Stimulated activated naive CD8-positive, alpha-beta T cell treated with anti-CD3 and anti-CD28 coated beads, Interleukin-15, amount 100 ng/mL, for 72 hours (primary cell): ENCODE measurements around the gene UBE2L3.
A peak's percentile ranks its signal among the peaks of the same experiment; 100 is the strongest.
"Not testable (repeated sequence)": the region's sequence is repeated elsewhere in the genome, so short reads cannot be mapped to it uniquely, and the experiment has no call there.

Experiments
- ATAC-seq: fragments of 150-1000 bp; cut with Tn5 transposase; 2 replicates; pipeline ENCODE4 v1.10.0; 2021; ENCODE audit warnings: mild to moderate bottlenecking, moderate library complexity
- DNase-seq, 2 donors: peaks; one replicate each; pipeline ENCODE4 v3.0.0; 2021 to 2022
- H3K27ac Mint-ChIP-seq, 2 donors: one replicate each; pipeline ENCODE4 v1.8.0; 2022; ENCODE audit warnings: mild to moderate bottlenecking in 2 of 2, mixed read lengths in 2 of 2, moderate library complexity in 2 of 2
- H3K27me3 Mint-ChIP-seq: one replicate; pipeline ENCODE4 v1.8.0; 2022; ENCODE audit warnings: mixed read lengths
- H3K4me1 Mint-ChIP-seq: one replicate; pipeline ENCODE4 v1.8.0; 2022; ENCODE audit warnings: mild to moderate bottlenecking, mixed read lengths
- H3K4me3 Mint-ChIP-seq, 2 donors: one replicate each; pipeline ENCODE4 v1.8.0; 2022; ENCODE audit warnings: mild to moderate bottlenecking in 2 of 2, mixed read lengths in 2 of 2, moderate library complexity in 1 of 2
- H3K9me3 Mint-ChIP-seq, 2 donors: one replicate each; pipeline ENCODE4 v1.8.0; 2022; ENCODE audit warnings: mixed read lengths in 2 of 2

UBE2L3 gene

GRCh38 chr22:21568347-21569075, 997 bp downstream of the UBE2L3 start:
- peak; percentile 26 for ATAC-seq
- Mint-ChIP-seq H3K9me3 (no peaks in the 10 kb centered on the region), H3K4me3 (peak overlapping the region; percentile 78 to 88), H3K4me1 (peaks cover 59% of the 10 kb centered on the region), H3K27ac (peak overlapping the region; percentile 97 to 99), H3K27me3 (no peaks in the 10 kb centered on the region)
- DNase-seq = peak; percentile 16 to 39

GRCh38 chr22:21569076-21569427, 1.5 kb downstream of the UBE2L3 start:
- H3K27me3 Mint-ChIP-seq, H3K9me3 Mint-ChIP-seq, ATAC-seq, DNase-seq: not testable (repeated sequence)
- Mint-ChIP-seq H3K4me3 (peak overlapping the region; percentile 78 to 88), H3K4me1 (peaks cover 65% of the 10 kb centered on the region), H3K27ac (peak overlapping the region; percentile 97 to 99)

- DNase-seq = no peak
- H3K9me3 Mint-ChIP-seq = no peaks in the 10 kb centered on the region
- H3K4me3 Mint-ChIP-seq = peak overlapping the region; percentile 78 to 88
- peaks cover 70% of the 10 kb centered on the region for H3K4me1 Mint-ChIP-seq
- no peaks in the 10 kb centered on the region for H3K27me3 Mint-ChIP-seq
- ATAC-seq = no peak
- H3K27ac Mint-ChIP-seq = peak overlapping the region; percentile 91 to 96
Measured at GRCh38 chr22:21569459-21570170, 2.1 kb downstream of the UBE2L3 start.

- ATAC-seq = no peak
Measured at GRCh38 chr22:21570398-21570797, 2.9 kb downstream of the UBE2L3 start.

GRCh38 chr22:21571679-21572078, 4.2 kb downstream of the UBE2L3 start:
- no peaks in the 10 kb centered on the region for H3K27me3 Mint-ChIP-seq
- ATAC-seq (peak; percentile 66), DNase-seq (no peak)
- peaks cover 72% of the 10 kb centered on the region for H3K4me1 Mint-ChIP-seq
- H3K27ac Mint-ChIP-seq = peak overlapping the region; percentile 63 to 96
- no peaks in the 10 kb centered on the region for H3K9me3 Mint-ChIP-seq
- H3K4me3 Mint-ChIP-seq = peak overlapping the region; percentile 11 to 88

More at GRCh38 chr22:21570398-21570797, 2.9 kb downstream of the UBE2L3 start:
- peak overlapping the region; percentile 78 to 88 for H3K4me3 Mint-ChIP-seq
- peak overlapping the region in 1 of 2 donors; percentile 96 for H3K27ac Mint-ChIP-seq
- H3K9me3 Mint-ChIP-seq = no peaks in the 10 kb centered on the region
- H3K27me3 Mint-ChIP-seq = no peaks in the 10 kb centered on the region
- no peak for DNase-seq
- H3K4me1 Mint-ChIP-seq = peaks cover 74% of the 10 kb centered on the region

GRCh38 chr22:21573293-21573734, 5.8 kb downstream of the UBE2L3 start:
- Mint-ChIP-seq H3K27me3 (no peaks in the 10 kb centered on the region), H3K9me3 (no peaks in the 10 kb centered on the region), H3K4me1 (peaks cover 82% of the 10 kb centered on the region), H3K27ac (peak overlapping the region in 1 of 2 donors; percentile 17), H3K4me3 (peak overlapping the region in 1 of 2 donors; percentile 73)
- no peak for DNase-seq
- ATAC-seq = no peak

GRCh38 chr22:21573750-21574494, 6.4 kb downstream of the UBE2L3 start:
- H3K4me3 Mint-ChIP-seq = no peak overlapping the region
- H3K27me3 Mint-ChIP-seq = no peaks in the 10 kb centered on the region
- H3K27ac Mint-ChIP-seq = peak overlapping the region in 1 of 2 donors; percentile 74
- peaks cover 80% of the 10 kb centered on the region for H3K4me1 Mint-ChIP-seq
- H3K9me3 Mint-ChIP-seq = no peaks in the 10 kb centered on the region
- no peak for DNase-seq
- no peak for ATAC-seq

- Mint-ChIP-seq H3K4me3 (no peak overlapping the region), H3K27me3 (no peaks in the 10 kb centered on the region)
Measured at GRCh38 chr22:21579474-21579851, 11.9 kb downstream of the UBE2L3 start.

GRCh38 chr22:21580623-21581007, 13.1 kb downstream of the UBE2L3 start:
- not testable (repeated sequence) for H3K27me3 Mint-ChIP-seq

More at GRCh38 chr22:21579474-21579851, 11.9 kb downstream of the UBE2L3 start:
- no peak overlapping the region for H3K27ac Mint-ChIP-seq
- DNase-seq (no peak), ATAC-seq (no peak)
- H3K4me1 Mint-ChIP-seq = peaks cover 52% of the 10 kb centered on the region
- H3K9me3 Mint-ChIP-seq = no peaks in the 10 kb centered on the region

GRCh38 chr22:21581009-21581713, 13.6 kb downstream of the UBE2L3 start:
- not testable (repeated sequence) for H3K27me3 Mint-ChIP-seq, ATAC-seq, H3K4me3 Mint-ChIP-seq, H3K9me3 Mint-ChIP-seq, H3K27ac Mint-ChIP-seq, DNase-seq
- H3K4me1 Mint-ChIP-seq = peaks cover 55% of the 10 kb centered on the region

More at GRCh38 chr22:21580623-21581007, 13.1 kb downstream of the UBE2L3 start:
- not testable (repeated sequence) for H3K27ac Mint-ChIP-seq, DNase-seq, H3K4me3 Mint-ChIP-seq, H3K9me3 Mint-ChIP-seq, ATAC-seq
- peaks cover 52% of the 10 kb centered on the region for H3K4me1 Mint-ChIP-seq

- peaks cover 54% of the 10 kb centered on the region for H3K4me1 Mint-ChIP-seq
Measured at GRCh38 chr22:21582801-21583740, 15.6 kb downstream of the UBE2L3 start.

GRCh38 chr22:21585389-21585788, 17.9 kb downstream of the UBE2L3 start:
- DNase-seq = no peak
- no peak for ATAC-seq
- H3K4me1 Mint-ChIP-seq = peaks cover 58% of the 10 kb centered on the region
- H3K4me3 Mint-ChIP-seq = no peak overlapping the region
- H3K9me3 Mint-ChIP-seq = no peaks in the 10 kb centered on the region
- H3K27me3 Mint-ChIP-seq = no peaks in the 10 kb centered on the region
- no peak overlapping the region for H3K27ac Mint-ChIP-seq

More at GRCh38 chr22:21582801-21583740, 15.6 kb downstream of the UBE2L3 start:
- H3K4me3 Mint-ChIP-seq = peak overlapping the region; percentile 2 to 41
- ATAC-seq = peak; percentile 36
- H3K9me3 Mint-ChIP-seq = no peaks in the 10 kb centered on the region
- H3K27ac Mint-ChIP-seq = peak overlapping the region; percentile 86 to 94
- no peaks in the 10 kb centered on the region for H3K27me3 Mint-ChIP-seq
- no peak for DNase-seq

GRCh38 chr22:21587803-21588611, 20.5 kb downstream of the UBE2L3 start:
- peak overlapping the region; percentile 52 to 73 for H3K4me3 Mint-ChIP-seq
- peak; percentile 33 to 66 for DNase-seq
- H3K9me3 Mint-ChIP-seq = no peaks in the 10 kb centered on the region
- H3K27me3 Mint-ChIP-seq = no peaks in the 10 kb centered on the region
- ATAC-seq = peak; percentile 99
- H3K27ac Mint-ChIP-seq = peak overlapping the region; percentile 77 to 91
- peaks cover 67% of the 10 kb centered on the region for H3K4me1 Mint-ChIP-seq
